ENCODE results near the gene CCDC57.

CCDC57 gene

DNA sequence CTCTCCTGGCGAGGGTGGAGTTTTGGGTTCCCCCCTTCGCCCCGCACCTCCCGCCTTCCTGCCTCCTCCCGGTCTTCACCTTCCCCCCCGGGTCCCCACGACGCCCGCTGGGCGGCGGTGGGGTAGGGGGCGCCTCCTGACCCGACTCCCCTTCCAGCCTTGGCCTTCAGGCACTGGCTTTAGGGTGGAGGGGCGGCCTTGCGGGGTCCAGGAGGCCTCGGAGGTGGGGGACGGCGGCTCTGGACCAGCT lies 18.6 kb upstream of the CCDC57 start:
- Histone ChIP-seq H3K4me2 (ENCODE audit: insufficient read depth, low read length) (no peak overlapping the region), H2AFZ (ENCODE audit: low read depth, low read length) (no peak overlapping the region), H3K27ac (ENCODE audit: low read length) (no peak overlapping the region), H3K79me2 (ENCODE audit: insufficient read depth, low read length) (peaks cover 3% of the 10 kb centered on the region; the same call in 1 of the 2 replicates), H3K4me1 (ENCODE audit: insufficient read depth, low read length) (peaks cover 27% of the 10 kb centered on the region), H3K4me3 (ENCODE audit: low read depth in 1 of 2, low read length in 2 of 2) (no peak overlapping the region), H3K9ac (ENCODE audit: low read depth, low read length) (no peak overlapping the region), H3K27me3 (ENCODE audit: insufficient read depth, low read length, poor library complexity) (peaks cover 3% of the 10 kb centered on the region), H3K36me3 (ENCODE audit: insufficient read depth, low read length) (no peaks in the 10 kb centered on the region), H4K20me1 (ENCODE audit: insufficient read depth, low read length) (no peaks in the 10 kb centered on the region; the same call in 1 of the 2 replicates), H3K9me3 (ENCODE audit: insufficient read depth, low read length, severe bottlenecking) (no peaks in the 10 kb centered on the region)
- TF ChIP-seq, protein P1, sequence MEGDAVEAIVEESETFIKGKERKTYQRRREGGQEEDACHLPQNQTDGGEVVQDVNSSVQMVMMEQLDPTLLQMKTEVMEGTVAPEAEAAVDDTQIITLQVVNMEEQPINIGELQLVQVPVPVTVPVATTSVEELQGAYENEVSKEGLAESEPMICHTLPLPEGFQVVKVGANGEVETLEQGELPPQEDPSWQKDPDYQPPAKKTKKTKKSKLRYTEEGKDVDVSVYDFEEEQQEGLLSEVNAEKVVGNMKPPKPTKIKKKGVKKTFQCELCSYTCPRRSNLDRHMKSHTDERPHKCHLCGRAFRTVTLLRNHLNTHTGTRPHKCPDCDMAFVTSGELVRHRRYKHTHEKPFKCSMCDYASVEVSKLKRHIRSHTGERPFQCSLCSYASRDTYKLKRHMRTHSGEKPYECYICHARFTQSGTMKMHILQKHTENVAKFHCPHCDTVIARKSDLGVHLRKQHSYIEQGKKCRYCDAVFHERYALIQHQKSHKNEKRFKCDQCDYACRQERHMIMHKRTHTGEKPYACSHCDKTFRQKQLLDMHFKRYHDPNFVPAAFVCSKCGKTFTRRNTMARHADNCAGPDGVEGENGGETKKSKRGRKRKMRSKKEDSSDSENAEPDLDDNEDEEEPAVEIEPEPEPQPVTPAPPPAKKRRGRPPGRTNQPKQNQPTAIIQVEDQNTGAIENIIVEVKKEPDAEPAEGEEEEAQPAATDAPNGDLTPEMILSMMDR (IDR thresholded peaks at IDR 0.05; ENCODE audit: borderline replicate concordance, extremely low read depth, low read length, poor library complexity, severe bottlenecking): no peak
- TF ChIP-seq EZH2 (IDR thresholded peaks at IDR 0.05; ENCODE audit: borderline replicate concordance, low read depth, low read length, severe bottlenecking): no peak
- no peak for ATAC-seq (ENCODE audit: insufficient read depth, low read depth)
- no peak for DNase-seq

DNA sequence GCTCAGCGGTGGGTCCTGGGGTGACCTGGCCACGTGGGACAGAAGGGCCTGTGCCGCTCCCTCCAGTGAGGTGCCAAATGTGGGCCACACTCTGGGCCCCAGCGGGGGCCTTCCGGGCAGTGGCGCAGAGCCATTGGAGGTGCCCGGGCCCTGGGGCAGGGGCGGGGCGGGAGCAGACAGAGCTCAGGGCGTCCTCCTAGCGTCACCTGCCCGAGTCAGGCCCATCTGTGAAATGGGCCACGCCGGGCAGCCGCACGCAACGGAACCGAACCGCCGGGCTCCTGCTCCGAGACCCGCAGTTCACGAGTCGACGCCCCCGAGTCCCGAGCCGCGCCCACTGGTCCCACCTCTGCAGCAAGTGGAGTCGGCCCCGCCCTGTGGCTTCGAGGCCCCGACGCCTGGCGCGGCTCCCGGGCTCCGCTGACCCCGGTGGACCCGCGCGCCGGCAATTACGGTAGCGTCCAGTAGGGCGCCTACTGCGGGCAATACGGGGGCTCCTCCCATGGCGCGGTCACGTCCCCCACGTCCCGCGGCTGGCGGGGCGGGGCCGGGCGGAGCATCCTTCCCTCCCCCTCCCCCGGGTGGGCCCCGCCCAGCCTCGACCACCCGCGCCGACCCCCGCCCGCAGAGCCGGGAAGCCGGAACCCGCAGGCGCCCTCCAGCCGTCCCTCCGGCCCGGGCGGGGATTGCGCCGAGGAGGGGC lies 18.1 kb upstream of the CCDC57 start:
- TF ChIP-seq, protein P1 (IDR thresholded peaks at IDR 0.05; ENCODE audit: borderline replicate concordance, extremely low read depth, low read length, poor library complexity, severe bottlenecking): no peak
- no peak for TF ChIP-seq EZH2 (IDR thresholded peaks at IDR 0.05; ENCODE audit: borderline replicate concordance, low read depth, low read length, severe bottlenecking)
- Histone ChIP-seq H4K20me1 (ENCODE audit: insufficient read depth, low read length) (no peaks in the 10 kb centered on the region; the same call in 1 of the 2 replicates), H3K27ac (ENCODE audit: low read length) (no peak overlapping the region), H3K79me2 (ENCODE audit: insufficient read depth, low read length) (peaks cover 3% of the 10 kb centered on the region; the same call in 1 of the 2 replicates), H3K36me3 (ENCODE audit: insufficient read depth, low read length) (no peaks in the 10 kb centered on the region), H3K9ac (ENCODE audit: low read depth, low read length) (no peak overlapping the region), H3K27me3 (ENCODE audit: insufficient read depth, low read length, poor library complexity) (peaks cover 3% of the 10 kb centered on the region), H3K4me3 (ENCODE audit: low read depth in 1 of 2, low read length in 2 of 2) (no peak overlapping the region), H3K9me3 (ENCODE audit: insufficient read depth, low read length, severe bottlenecking) (no peaks in the 10 kb centered on the region), H2AFZ (ENCODE audit: low read depth, low read length) (no peak overlapping the region), H3K4me2 (ENCODE audit: insufficient read depth, low read length) (no peak overlapping the region), H3K4me1 (ENCODE audit: insufficient read depth, low read length) (peaks cover 24% of the 10 kb centered on the region)
- DNase-seq (no peak), ATAC-seq (ENCODE audit: insufficient read depth, low read depth) (no peak)

DNA sequence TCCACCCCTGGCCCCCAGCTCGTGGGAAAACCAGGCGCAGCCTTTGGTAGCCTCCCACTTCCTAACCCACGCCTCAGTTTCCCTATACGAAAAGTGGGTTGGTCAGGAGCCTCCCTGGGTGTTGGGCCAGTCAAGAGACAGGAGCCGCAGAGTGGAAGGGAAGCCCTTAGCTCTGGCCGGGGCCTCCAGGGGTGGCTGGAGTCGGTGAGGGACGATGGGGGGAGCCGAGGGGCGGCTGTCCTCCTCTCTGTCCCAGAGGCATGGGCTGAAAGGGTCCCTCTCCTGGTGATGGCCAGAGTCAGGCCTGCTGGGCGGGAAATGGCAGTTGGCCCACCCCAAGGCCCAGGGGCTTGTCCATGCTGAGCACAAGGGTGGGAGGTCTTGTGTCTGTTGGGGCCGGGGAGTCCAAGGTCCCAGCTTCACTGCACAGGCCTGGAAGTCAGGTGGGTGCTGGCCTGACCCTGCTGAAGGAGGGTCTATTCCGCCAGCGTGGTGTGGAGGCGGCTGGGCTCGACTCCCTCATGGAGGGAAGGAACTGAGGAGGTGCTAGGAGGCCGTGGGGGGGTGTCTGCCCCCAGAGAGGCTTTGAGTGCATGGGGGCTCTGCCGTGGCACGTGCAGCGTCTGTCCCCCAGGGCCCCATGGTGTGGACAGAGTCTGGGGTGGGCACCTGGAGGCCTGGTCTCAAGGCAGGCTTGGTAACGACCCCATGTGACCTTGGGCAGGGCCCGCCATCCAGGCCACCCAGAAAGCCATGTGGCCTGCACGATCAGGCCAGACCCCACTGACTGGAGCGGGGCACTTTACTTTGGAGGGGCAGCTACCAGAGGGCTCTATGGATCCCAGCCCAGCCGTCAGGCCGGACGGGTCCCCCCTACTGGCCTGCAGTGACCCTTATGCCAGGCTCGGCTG lies 17.3 kb upstream of the CCDC57 start:
- no peak for TF ChIP-seq EZH2 (IDR thresholded peaks at IDR 0.05; ENCODE audit: borderline replicate concordance, low read depth, low read length, severe bottlenecking)
- TF ChIP-seq, protein P1 (IDR thresholded peaks at IDR 0.05; ENCODE audit: borderline replicate concordance, extremely low read depth, low read length, poor library complexity, severe bottlenecking): no peak
- Histone ChIP-seq H3K4me3 (ENCODE audit: low read depth in 1 of 2, low read length in 2 of 2) (no peak overlapping the region), H3K4me2 (ENCODE audit: insufficient read depth, low read length) (peak overlapping the region; percentile 78), H3K79me2 (ENCODE audit: insufficient read depth, low read length) (peaks cover 3% of the 10 kb centered on the region; the same call in 1 of the 2 replicates), H3K27me3 (ENCODE audit: insufficient read depth, low read length, poor library complexity) (peaks cover 3% of the 10 kb centered on the region), H3K9ac (ENCODE audit: low read depth, low read length) (no peak overlapping the region; the same call in 1 of the 2 replicates), H3K4me1 (ENCODE audit: insufficient read depth, low read length) (peaks cover 24% of the 10 kb centered on the region), H3K27ac (ENCODE audit: low read length) (no peak overlapping the region), H3K36me3 (ENCODE audit: insufficient read depth, low read length) (no peaks in the 10 kb centered on the region), H2AFZ (ENCODE audit: low read depth, low read length) (no peak overlapping the region), H3K9me3 (ENCODE audit: insufficient read depth, low read length, severe bottlenecking) (no peaks in the 10 kb centered on the region), H4K20me1 (ENCODE audit: insufficient read depth, low read length) (no peaks in the 10 kb centered on the region; the same call in 1 of the 2 replicates)
- no peak for DNase-seq
- ATAC-seq (ENCODE audit: insufficient read depth, low read depth): no peak
